Myometrial cell (primary cell): Measurements from ENCODE around the gene MBD4. TPM values are rescaled to one million over a fixed set of nuclear protein-coding genes. Genes with fewer than 3 reads are reported as not detected.

Experiments
- total RNA-seq: library from RNA; depleted of rRNA; stranded (reverse); fragments of >200 nt; gene quantifications from 2 replicates; pipeline ENCODE4 v1.2.3, GENCODE V29; 2015

MBD4 gene
- total RNA-seq = 16.1 and 20.4 TPM in 2 replicates

GRCh38 chr3:129439817-129440617 is at the start of gene MBD4, which contains the start of gene IFT122:
Gene MBD4, minus strand, starts transcription at chr3:129439948. Its CDS starts 115 bp downstream, at chr3:129439833.
Gene IFT122, plus strand, starts transcription at chr3:129440224. Its CDS starts 107 bp downstream, at chr3:129440331.

GRCh38 chr3:129428376-129429079 is 11.2 kb downstream of the MBD4 start, which contains the start of gene EFCAB12:
Gene EFCAB12, minus strand, starts transcription at chr3:129428636. Its CDS starts 148 bp downstream, at chr3:129428488.

Other genes with a start within 250 kb of the MBD4 start
- 329 and 344 TPM in 2 replicates for gene COPG1, start 190.3 kb downstream of the MBD4 start, total RNA-seq
- 33.4 and 47.9 TPM in 2 replicates for gene HMCES, start 161.1 kb downstream of the MBD4 start, total RNA-seq
- gene EFCAB12, start 11.3 kb downstream of the MBD4 start, total RNA-seq = 0.35 TPM in 1 of 2 replicates, not detected in the other
- gene IFT122, start 276 bp upstream of the MBD4 start, total RNA-seq = 19.9 and 32.1 TPM in 2 replicates
- not detected in 2 replicates for gene RHO, start 88.7 kb upstream of the MBD4 start, total RNA-seq
- gene H1-8, start 103.2 kb upstream of the MBD4 start, total RNA-seq = not detected in 2 replicates
- gene PLXND1, start 166.7 kb upstream of the MBD4 start, total RNA-seq = 40.1 and 50.2 TPM in 2 replicates